Embryonic facial prominence (tissue), 1 donor: ENCODE results near the gene NUP93.

ENCODE experiments used
- DNase-seq: peaks from one replicate; pipeline ENCODE4 v3.0.0-alpha.2; 2016; ENCODE audit errors: extremely low spot score

Gene NUP93

DNA sequence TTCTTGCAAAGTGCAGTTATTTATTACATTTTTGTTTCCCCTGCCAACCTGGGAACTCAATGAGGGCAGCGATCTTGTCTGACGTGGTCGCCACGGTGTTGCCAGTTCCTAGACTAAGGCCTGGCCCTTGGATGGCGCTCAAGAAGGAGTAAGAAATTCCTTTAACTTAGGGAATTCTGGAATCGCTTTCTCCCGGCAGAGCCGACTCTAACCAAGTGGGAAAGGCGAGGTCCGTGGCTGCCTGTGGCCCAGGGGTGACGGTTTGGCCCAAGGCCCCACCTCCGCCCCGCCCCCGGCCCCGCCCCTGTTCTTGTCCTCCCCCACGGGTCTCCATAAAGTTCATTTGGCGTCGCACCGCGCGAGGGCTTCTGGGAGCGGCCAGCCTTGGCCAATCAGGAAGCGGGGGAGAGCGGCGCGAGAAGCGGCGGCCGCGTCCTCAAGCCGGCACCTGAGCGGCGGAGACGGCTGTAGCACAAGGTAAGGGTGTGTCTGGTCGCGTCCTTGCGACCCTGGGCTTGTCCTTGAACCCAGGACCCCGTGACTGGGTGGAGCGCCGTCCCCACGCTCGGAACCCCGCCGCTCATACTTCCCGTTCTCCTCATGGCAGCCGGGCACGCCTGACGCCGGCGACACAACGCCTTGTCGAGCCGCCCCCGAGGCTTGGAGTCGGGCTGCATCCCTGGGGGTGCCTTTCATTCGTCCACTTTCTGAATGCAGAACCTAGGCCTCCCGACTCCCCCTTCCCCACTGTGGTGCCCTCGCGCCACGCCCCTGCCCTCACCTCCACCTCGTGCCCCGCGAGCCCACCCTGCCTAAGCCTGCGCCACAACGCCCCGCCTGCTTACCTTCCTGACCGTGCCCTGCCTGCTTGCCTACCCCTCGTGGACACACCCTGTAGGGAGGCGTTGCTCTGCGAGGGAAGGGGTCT lies at the start of gene NUP93:
Gene NUP93 (plus strand): TSS at position 395 of the 928 bp plus-strand sequence. CDS start 18,119 bp downstream, outside the sequence.
- DNase-seq = peak; percentile 90

GRCh38 chr16:56681939-56682702 lies 47.8 kb upstream of the NUP93 start, which contains the start of gene MT1X:
TSS of gene MT1X (plus strand) at chr16:56682470. CDS start at chr16:56682541, 71 bp downstream.
- DNase-seq = peak; percentile 43

DNA sequence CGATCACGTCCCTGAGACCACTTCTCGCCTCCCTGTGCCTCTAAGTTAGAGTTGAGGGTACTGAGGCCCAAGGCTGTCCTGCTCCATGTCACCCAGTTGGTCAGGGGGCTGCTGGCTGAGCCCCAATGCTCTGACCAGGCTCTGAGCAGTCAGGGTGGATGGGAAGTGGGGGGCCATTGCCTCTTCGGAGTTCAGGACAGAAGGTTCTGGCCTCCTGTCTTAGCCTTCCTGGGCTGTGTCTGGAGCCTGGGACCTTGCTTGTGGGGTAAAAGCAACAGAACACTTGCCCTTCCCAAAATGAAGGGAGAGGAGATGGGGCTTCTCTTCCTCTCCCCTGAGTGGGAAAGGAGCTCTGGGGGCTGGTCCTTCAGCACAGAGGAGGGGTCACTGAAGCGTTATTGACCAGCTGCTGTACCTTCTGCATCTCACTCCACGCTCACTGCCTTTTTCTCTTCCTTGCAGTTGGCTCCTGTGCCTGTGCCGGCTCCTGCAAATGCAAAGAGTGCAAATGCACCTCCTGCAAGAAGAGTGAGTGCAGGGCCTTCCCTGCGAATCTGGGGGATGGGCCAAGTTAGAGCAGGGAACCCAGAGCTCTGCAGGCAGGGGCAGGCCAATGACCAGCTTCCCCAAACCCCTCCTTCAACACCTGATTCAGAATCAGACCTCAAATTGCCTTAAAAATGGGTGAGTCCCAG lies 47.1 kb upstream of the NUP93 start:
- DNase-seq = no peak

DNA sequence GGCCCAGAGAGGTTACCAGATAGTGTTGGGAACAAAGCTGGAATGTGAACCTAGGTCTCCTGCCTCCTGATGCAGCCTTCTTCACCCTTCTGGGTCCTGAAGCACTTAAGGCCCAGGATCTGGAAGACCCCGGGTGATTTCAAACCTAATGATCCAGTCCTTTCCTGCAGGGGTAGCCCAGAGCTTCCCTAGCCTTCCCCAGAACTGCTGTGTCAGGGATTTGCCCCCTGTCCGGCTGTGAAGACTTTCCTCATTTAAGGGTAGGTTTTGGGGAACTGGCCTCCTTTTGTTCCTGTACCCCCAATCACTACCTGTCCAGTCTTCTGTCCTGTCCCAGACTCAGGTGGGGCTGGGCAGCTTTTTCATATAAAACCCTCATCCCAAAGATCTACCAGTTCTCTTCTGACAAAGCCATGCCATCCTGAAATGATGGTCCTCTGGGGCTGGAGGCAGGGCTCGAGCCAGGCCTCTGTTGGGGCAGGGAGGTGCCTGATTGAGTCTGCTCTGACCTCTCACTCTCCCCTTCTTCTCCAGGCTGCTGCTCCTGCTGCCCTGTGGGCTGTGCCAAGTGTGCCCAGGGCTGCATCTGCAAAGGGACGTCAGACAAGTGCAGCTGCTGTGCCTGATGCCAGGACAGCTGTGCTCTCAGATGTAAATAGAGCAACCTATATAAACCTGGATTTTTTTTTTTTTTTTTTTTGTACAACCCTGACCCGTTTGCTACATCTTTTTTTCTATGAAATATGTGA lies 46.3 kb upstream of the NUP93 start:
- DNase-seq = no peak

DNA sequence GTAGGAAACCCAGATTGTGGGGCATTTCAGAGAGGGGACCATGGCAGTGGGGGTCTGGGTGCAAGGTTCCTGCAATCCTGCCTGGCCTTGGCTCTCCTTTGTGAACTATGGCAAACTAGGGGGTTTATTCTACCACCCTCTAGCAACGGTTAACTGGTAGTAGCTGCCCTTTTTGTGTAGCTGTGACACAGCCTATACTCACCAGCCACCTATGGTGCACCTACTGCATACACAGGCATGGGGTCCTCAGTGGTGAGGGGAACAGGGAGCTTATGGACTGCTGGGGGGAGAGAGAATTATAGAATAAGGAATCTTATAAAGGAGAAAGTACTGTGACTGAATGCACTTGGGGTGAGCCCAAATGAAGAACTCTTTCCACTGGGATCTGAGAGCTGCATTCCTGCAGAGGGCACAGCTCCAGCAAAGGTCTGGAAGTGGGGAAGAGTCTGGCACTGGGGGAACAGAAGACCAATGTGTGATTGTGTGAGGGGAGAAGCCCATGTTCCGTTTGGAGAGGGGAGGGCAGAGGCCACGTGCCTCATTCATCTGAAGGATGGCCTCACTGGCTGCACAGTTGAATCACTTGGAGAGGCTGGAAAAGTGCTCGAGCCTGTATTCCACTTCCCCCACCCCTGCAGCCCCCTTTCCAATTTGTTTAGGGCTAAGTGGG lies 45.5 kb upstream of the NUP93 start:
- no peak for DNase-seq

DNA sequence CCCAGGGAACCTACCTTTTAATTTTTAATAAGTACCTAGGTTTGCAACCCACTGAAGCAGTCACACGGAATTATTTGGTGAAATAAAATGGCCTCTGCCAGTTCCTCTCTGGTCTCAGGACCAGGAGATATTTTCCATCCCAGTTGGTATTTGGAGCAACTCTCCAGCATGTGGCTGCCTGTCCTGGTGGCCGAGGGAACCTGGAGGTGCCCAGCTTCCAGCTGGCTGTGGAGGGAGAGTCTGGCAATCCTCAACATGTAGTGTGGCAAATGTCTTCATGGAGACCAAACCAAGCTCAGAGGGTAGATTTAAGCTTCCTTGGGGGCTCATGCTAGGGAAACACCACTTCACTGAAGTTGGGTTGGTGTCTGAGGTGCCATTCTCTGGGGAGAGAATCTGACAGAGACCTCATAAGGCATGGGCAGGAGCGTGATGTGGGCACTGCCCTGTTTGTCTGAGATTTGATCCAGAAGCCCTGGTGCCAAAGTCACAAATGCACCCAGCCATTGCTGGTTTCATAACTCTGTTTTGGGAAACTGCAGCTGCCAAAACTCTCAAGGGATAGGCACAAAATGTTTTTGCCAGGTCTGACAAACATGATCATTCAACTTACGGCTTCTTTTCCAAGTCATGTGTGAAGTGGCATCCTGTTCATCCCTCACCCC lies 44.9 kb upstream of the NUP93 start:
- DNase-seq = no peak

DNA sequence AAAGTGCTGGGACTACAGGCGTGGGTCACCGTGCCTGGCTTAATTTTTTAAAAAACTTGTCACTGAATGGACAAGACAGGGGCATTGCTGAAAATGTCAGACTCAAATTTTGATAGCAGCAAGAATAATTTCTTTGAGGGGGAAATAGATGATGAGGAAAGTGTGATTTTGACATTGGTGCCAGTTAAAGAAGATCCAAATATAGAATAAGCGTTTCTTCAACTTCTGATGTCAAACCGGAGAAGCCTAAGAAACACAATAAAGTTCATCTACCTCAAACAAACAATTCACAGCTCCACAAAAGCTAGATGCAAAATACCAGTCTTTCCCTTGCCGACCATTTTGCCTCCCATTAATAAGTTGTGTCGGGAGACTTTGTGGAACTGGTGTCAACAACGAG lies 43.2 kb upstream of the NUP93 start:
- DNase-seq = no peak

DNA sequence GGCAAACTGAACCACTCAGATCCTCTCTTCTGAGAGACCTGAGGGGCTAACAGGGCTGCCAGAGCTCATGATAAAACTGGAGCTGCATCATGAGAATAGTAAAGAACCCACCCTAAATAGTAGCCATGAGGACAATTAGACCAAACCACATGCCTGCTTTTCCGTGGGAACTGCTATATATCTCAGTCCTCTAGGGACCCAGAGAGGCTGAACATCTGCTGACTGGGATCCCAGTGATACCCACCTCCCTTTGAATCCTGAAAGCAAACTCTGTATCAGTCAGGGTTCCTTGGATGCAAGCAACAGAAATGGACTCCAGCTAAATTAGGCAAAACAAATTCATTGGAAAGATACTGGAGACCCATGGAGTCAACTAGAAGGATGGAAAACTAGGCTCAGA lies 41.2 kb upstream of the NUP93 start:
- no peak for DNase-seq

- DNase-seq = no peak
Observed at GRCh38 chr16:56689171-56689570, 40.8 kb upstream of the NUP93 start.

DNA sequence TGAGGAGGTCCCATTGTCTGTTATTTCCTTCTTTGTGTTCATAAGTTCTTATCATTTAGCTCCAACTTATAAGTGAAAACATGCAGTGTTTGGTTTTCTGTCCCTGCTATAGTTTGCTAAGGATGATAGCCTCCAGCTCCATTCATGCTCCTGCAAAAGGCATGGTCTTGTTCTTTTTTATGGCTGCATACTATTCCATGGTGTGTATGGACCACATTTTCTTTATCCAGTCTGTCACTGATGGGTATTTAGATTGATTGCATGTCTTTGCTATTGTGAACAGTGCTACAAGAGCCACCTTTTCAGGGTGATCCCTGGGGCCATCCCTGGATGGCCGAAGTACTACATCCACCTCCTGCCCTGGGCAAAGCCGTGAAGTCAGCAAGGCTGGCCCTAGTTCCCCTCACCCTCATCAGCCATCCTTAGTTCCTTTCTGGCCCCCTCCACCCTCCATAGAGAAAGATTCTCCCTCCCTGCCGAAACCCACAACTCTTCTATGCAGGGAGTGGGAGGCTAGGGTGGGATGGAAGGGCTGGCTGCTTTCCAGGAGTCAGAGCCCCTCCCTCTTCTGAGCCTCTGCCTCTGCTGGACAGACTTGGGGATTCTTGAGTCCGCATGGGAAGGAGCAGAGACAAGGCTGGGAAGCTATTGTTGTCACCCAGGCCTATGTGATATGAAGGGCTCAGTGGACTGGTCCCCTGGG lies 39.4 kb upstream of the NUP93 start:
- DNase-seq = no peak

DNA sequence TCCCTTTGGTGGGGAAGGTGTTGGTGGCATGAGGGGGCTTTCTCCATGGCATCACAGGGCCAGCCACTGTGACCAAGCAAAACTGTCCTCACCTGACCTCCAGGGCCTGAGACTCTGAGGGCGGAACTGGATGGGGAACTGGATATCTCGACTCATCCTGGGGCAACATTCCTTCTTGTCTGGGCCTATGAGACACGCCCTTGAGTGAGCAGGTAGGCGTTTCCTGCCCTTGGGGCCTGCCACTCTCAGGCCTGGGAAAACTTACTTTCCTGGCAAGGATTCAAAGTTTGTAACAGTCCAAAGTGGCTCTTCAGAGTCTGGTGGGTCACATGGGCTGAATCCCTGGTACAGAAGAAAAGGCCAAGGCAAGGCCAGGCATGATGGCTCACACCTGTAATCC lies 38.0 kb upstream of the NUP93 start:
- no peak for DNase-seq

- no peak for DNase-seq
Observed at GRCh38 chr16:56695246-56695645, 34.7 kb upstream of the NUP93 start.

DNA sequence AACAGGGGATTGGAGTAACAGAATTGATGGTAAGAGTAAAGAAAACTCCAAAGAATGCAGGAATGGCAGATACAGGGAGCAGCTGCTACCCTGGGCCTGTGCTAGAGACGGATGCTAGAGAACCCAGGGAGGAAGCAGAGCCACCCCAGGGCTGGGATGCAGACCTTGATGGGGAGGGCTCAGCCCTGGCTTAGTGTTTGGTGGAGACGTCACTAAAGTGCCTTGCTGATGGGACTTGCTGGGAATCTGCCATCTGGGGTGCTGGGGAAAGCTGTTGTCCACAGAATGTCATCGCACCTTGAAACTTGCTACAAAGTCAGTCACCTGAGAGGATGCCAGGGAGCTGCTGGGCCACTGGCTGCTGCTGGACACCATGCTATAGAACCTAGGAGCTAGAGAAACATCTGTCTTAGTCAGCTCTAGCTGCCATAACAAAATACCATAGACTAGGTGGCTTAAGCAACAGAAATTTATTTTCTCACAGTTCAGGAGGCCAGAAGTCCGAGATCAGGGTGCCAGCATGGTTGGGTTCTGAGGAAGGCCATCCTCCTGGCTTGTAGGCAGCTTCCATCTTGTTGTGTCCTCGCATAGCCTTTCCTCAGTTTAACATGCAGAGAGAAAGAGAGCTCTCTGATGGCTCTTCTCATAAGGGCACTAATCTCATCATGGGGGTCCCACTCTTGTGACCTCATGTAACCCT lies 32.3 kb upstream of the NUP93 start:
- DNase-seq = no peak

DNA sequence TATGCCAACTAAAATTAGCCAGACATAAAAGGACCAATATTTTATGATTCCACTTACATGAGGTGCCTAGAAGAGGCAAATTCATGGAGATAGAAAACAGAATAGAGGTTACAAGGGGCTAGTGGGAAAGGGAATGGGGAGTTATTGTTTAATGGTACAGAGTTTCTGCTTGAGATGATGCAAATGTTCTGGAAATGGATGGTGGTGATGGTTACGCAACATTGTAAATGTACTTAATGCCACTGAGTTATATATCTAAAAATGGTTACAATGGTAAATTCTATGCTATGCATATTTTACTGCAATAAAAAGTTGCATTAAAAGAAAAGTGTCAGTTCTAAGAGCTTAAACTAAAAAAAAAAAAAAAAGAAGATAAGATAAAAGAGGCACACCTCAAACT lies 29.7 kb upstream of the NUP93 start:
- DNase-seq = no peak

GRCh38 chr16:56700631-56701030 lies 29.3 kb upstream of the NUP93 start:
- DNase-seq = no peak

DNA sequence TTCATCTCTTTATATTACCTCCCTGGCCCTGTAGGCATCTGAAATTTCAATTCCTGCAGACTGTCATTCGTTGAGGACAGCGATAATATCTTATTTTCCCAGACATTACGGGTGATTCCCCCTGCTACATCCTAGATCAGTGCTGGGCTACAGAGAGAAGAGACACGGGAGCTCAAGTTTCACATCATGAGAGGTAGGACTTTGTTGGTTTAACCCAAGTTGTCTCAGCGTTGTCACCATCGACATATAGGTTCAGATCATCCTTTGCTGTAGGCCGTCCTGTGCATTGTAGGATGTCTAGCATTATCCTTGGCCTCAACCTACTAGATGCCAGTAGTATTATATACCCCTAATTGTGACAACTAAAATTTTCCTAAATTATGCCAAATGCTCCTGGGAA lies 28.4 kb upstream of the NUP93 start:
- DNase-seq = no peak

DNA sequence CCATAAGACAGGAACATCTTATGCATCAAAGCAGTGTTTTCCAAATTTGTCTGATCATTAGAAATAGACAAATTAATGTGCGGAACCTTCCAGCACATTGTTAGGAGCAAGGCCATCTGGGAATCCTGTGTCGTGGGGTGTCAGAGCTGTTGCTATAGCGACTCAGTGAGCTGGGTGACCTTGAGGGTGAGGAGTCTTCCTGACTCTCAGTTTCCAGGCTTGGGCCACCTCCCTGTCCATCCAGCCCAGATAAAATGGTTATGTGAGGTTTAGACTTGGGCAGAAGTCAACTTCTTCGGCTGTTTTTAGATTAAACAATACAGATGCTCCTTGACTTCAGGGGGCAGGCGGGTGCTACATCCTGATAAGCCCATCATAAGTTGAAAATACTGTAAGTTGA lies 27.1 kb upstream of the NUP93 start:
- DNase-seq = no peak

- DNase-seq = no peak
Observed at GRCh38 chr16:56708525-56709442, 21.1 kb upstream of the NUP93 start.
